ENCODE measurements around the gene C1QTNF8. TPM values are rescaled to one million over a fixed set of nuclear protein-coding genes. Genes with fewer than 3 reads are reported as not detected.

The C1QTNF8 gene
- total RNA-seq, 1 donor from 2014 or later: not detected

DNA sequence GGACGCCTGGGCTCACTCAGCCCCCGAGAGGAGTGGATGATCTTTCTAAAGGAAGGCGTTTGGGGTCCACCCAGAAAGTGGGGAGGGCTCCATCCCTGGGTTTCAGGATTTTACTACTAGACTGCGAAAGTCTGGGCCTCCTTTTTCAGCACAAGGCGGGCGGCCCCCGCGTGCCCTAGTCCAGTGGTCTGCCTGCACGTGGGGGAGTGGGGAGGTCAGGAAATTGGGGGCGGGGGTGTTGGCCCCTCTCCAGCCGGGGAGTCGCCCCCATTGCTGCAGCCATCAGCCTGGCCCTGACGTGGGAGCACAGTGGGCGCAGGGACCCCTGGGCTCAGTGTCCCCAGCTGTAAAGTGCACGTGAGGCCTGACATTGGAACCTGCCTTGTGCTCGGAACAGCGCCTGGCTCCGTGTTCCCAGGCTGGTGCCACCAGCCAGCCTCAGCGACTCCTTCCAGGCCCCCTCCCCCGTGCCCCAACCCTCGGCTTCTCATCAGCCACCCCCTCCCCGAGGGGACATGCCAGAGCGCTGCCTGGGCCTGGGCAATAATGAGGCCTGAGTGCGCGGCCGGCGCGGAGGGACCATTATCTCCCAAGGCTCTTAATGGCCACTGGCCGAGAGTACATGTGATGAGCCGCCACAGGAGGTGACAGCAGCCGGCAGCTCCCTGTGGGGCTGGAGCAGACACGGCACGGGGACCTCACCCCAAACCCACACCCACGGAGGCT, 2.4 kb upstream of the C1QTNF8 start:
- no peak for TF ChIP-seq CTCF (IDR thresholded peaks at IDR 0.05; ENCODE audit: partially characterized antibody, unreplicated experiment)
- H3K27me3 Mint-ChIP-seq (ENCODE audit: unreplicated experiment): no peaks in the 10 kb centered on the region
- H3K27ac Mint-ChIP-seq (ENCODE audit: unreplicated experiment): no peak overlapping the region
- H3K36me3 Mint-ChIP-seq (ENCODE audit: unreplicated experiment): no peaks in the 10 kb centered on the region
- H3K9me3 Mint-ChIP-seq (ENCODE audit: unreplicated experiment): no peaks in the 10 kb centered on the region
- H3K4me3 Mint-ChIP-seq (ENCODE audit: unreplicated experiment): no peak overlapping the region
- no peaks in the 10 kb centered on the region for H3K4me1 Mint-ChIP-seq (ENCODE audit: low read depth, unreplicated experiment)
- peak; percentile 83 for DNase-seq

GRCh38 chr16:1097800-1098199, 1.8 kb upstream of the C1QTNF8 start:
- no peak for DNase-seq
- Mint-ChIP-seq H3K27ac (ENCODE audit: unreplicated experiment) (no peak overlapping the region), H3K9me3 (ENCODE audit: unreplicated experiment) (no peaks in the 10 kb centered on the region), H3K36me3 (ENCODE audit: unreplicated experiment) (no peaks in the 10 kb centered on the region), H3K4me3 (ENCODE audit: unreplicated experiment) (no peak overlapping the region), H3K27me3 (ENCODE audit: unreplicated experiment) (no peaks in the 10 kb centered on the region), H3K4me1 (ENCODE audit: low read depth, unreplicated experiment) (no peaks in the 10 kb centered on the region)
- TF ChIP-seq CTCF (IDR thresholded peaks at IDR 0.05; ENCODE audit: partially characterized antibody, unreplicated experiment): no peak

GRCh38 chr16:1097156-1097555, 1.1 kb upstream of the C1QTNF8 start:
- Mint-ChIP-seq H3K9me3 (ENCODE audit: unreplicated experiment) (no peaks in the 10 kb centered on the region), H3K36me3 (ENCODE audit: unreplicated experiment) (no peaks in the 10 kb centered on the region), H3K27me3 (ENCODE audit: unreplicated experiment) (peaks cover 3% of the 10 kb centered on the region), H3K27ac (ENCODE audit: unreplicated experiment) (no peak overlapping the region), H3K4me1 (ENCODE audit: low read depth, unreplicated experiment) (peaks cover under 1% of the 10 kb centered on the region), H3K4me3 (ENCODE audit: unreplicated experiment) (no peak overlapping the region)
- no peak for TF ChIP-seq CTCF (IDR thresholded peaks at IDR 0.05; ENCODE audit: partially characterized antibody, unreplicated experiment)
- no peak for DNase-seq

DNA sequence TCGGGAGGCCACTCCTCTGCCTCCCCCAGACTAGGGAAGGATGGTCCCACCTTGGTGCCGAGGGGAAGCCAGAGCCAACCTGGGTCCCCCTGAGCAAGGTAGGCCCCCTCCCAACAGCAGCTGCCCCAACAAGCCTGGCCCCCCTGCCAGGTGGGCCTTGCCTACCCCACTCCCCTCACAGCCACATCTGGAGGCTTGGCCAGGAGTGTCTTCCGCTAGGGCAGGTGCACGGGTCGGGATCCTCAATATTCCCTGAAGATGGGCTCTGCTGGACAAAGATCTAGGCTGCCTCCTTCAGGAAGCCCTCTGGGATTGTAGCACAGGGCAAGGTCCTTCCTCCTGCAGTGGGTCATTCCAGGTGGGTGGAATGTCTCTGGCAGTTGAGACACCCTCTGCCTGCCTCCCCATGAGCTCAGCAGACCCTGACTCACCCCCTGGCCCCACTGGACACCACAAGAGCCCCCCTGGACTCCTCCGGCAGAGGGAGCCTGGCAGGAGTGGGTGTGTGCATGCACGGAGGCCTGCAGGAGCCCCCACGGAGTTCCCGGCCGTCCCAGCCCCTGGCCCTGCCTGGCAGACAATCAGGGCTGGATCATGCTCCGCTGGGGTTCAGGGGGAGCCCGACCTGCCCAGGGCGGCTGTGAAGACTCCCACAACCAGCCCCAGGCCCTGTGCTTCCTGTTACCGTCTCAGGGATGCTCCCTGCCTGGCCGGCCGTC, 435 bp downstream of the C1QTNF8 start:
- Mint-ChIP-seq H3K4me1 (ENCODE audit: low read depth, unreplicated experiment) (peaks cover 6% of the 10 kb centered on the region), H3K9me3 (ENCODE audit: unreplicated experiment) (no peaks in the 10 kb centered on the region), H3K4me3 (ENCODE audit: unreplicated experiment) (no peak overlapping the region), H3K27ac (ENCODE audit: unreplicated experiment) (no peak overlapping the region), H3K27me3 (ENCODE audit: unreplicated experiment) (peaks cover 7% of the 10 kb centered on the region), H3K36me3 (ENCODE audit: unreplicated experiment) (no peaks in the 10 kb centered on the region)
- no peak for DNase-seq
- no peak for TF ChIP-seq CTCF (IDR thresholded peaks at IDR 0.05; ENCODE audit: partially characterized antibody, unreplicated experiment)

Measured in glutamatergic neuron (in vitro differentiated cells).